ENCODE results near the gene MYPOP.

MYPOP gene

DNA sequence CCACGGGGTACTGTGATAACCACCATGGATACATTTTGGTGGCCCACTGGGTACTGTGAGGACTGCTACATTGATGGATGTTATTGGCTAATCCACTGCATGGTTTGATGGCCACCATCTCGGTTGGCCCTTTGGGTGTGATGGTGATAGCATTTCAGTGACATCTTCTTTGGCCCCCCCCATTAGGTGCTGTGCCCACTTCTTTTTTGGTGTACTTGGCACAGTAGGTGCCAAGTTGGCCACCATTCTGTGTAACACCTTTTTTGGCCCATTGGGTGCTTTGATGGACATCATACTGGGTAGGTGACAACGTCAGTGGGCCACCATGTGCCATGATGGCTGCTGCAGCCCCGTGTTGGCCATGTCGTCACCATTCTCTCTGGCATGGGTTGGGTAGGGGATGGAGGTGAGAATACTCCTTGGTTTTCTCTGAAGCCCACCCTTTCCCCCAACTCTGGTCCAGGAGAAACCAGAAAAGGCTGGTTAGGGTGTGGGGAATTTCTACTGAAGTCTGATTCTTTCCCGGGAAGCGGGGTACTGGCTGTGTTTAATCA, 29.1 kb downstream of the MYPOP start:
- TF ChIP-seq REST (IDR thresholded peaks at IDR 0.05; ENCODE audit: insufficient read depth in 1 of 2, low read depth in 2 of 2, low read length in 2 of 2) (no peak), TAF1 (IDR thresholded peaks at IDR 0.05; ENCODE audit: borderline replicate concordance, insufficient read depth, low read length) (no peak), FOXP2 (optimal IDR thresholded peaks at IDR 0.05; ENCODE audit: borderline replicate concordance, extremely low read depth, extremely low read length, insufficient read depth) (no peak), SIN3A (IDR thresholded peaks at IDR 0.05; ENCODE audit: borderline replicate concordance, insufficient read depth, low read length) (no peak), POLR2AphosphoS5 (IDR thresholded peaks at IDR 0.05; ENCODE audit: low read depth, low read length) (no peak)

GRCh38 chr19:45872095-45872919, 30.1 kb downstream of the MYPOP start:
- no peak for TF ChIP-seq TAF1 (IDR thresholded peaks at IDR 0.05; ENCODE audit: borderline replicate concordance, insufficient read depth, low read length)
- no peak for TF ChIP-seq FOXP2 (optimal IDR thresholded peaks at IDR 0.05; ENCODE audit: borderline replicate concordance, extremely low read depth, extremely low read length, insufficient read depth)
- TF ChIP-seq SIN3A (IDR thresholded peaks at IDR 0.05; ENCODE audit: borderline replicate concordance, insufficient read depth, low read length), result no peak
- no peak for TF ChIP-seq REST (IDR thresholded peaks at IDR 0.05; ENCODE audit: insufficient read depth in 1 of 2, low read depth in 2 of 2, low read length in 2 of 2)
- no peak for TF ChIP-seq POLR2AphosphoS5 (IDR thresholded peaks at IDR 0.05; ENCODE audit: low read depth, low read length)

DNA sequence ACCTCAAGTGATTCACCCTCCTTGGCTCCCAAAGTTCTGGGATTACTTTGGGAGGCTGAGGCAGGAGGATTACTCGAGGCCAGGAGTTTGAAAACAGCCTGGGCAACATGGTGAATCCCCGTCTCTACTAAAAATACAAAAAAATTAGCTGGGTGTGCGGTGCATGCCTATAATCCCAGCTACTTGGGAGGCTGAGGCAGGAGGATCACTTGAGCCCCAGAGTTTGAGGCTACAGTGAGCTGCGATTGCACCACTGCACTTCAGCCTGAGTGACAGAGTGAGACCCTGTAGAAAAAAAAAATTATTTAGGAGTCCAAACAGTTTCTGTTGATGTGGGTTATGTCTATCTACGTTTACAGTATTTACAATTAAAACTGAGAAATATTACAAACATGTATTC, 31.6 kb downstream of the MYPOP start:
- TF ChIP-seq SIN3A (IDR thresholded peaks at IDR 0.05; ENCODE audit: borderline replicate concordance, insufficient read depth, low read length) (no peak), FOXP2 (optimal IDR thresholded peaks at IDR 0.05; ENCODE audit: borderline replicate concordance, extremely low read depth, extremely low read length, insufficient read depth) (no peak), TAF1 (IDR thresholded peaks at IDR 0.05; ENCODE audit: borderline replicate concordance, insufficient read depth, low read length) (no peak), REST (IDR thresholded peaks at IDR 0.05; ENCODE audit: insufficient read depth in 1 of 2, low read depth in 2 of 2, low read length in 2 of 2) (no peak), POLR2AphosphoS5 (IDR thresholded peaks at IDR 0.05; ENCODE audit: low read depth, low read length) (no peak)

DNA sequence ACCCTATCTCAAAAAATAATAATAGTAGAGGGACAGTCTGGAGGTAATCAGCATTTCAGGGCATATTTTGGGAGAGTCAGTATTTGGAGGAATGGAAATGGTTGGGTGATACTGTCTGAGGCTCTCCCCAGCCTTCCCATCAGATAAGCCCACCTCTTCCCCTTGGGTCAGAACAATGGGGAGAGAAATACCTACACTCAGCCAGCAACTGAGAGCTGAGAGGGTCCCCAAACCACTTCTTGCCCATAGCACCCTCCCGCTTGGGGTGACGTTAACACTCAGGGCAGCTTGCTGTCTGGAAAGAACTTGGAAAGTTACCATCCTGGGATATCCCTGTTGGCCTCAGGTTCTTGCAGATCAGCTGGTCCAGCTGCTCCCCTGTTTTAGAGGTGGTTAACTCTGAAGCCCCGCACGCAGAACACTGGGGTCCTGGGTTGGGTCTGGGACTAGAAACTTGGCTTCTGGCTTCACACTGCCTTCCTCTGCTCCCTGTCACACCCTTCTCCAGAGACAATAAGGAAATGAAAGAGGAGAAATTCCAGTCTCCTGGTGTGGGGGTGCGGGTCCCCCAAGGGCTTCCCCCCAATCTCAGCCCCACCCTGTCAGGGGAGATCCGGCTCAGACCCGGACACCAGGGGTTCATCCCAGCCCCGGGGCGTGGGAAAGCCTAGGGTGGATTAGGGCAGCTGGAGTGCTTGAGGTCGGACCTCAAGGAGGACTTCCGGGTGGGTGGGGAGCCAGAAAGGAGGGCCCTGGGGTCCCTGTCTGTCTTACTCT, 35.8 kb downstream of the MYPOP start:
- TF ChIP-seq TAF1 (IDR thresholded peaks at IDR 0.05; ENCODE audit: borderline replicate concordance, insufficient read depth, low read length) (no peak), SIN3A (IDR thresholded peaks at IDR 0.05; ENCODE audit: borderline replicate concordance, insufficient read depth, low read length) (no peak), POLR2AphosphoS5 (IDR thresholded peaks at IDR 0.05; ENCODE audit: low read depth, low read length) (no peak), FOXP2 (optimal IDR thresholded peaks at IDR 0.05; ENCODE audit: borderline replicate concordance, extremely low read depth, extremely low read length, insufficient read depth) (no peak), REST (IDR thresholded peaks at IDR 0.05; ENCODE audit: insufficient read depth in 1 of 2, low read depth in 2 of 2, low read length in 2 of 2) (no peak)

All from PFSK-1 (cell line).